Umbilical cord (tissue), 2 donors: ENCODE data around the gene MINDY4B. TPM values are rescaled to one million over a fixed set of nuclear protein-coding genes. Genes with fewer than 3 reads are reported as not detected.
"Not testable (repeated sequence)": the region's sequence is repeated elsewhere in the genome, so short reads cannot be mapped to it uniquely, and the experiment has no call there.

Source experiments
- DNase-seq: peaks from one replicate; pipeline ENCODE4 v3.0.0-alpha.2; 2015; ENCODE audit warnings: low spot score
- total RNA-seq: library from RNA; depleted of rRNA; stranded (reverse); fragments of >200 nt; gene quantifications from one replicate; pipeline ENCODE4 v1.2.3, GENCODE V29; 2014; ENCODE audit warnings: low replicate concordance; ENCODE audit not compliant: insufficient read depth

The MINDY4B gene
- total RNA-seq, 1 donor from 2014 or later, result not detected

DNA sequence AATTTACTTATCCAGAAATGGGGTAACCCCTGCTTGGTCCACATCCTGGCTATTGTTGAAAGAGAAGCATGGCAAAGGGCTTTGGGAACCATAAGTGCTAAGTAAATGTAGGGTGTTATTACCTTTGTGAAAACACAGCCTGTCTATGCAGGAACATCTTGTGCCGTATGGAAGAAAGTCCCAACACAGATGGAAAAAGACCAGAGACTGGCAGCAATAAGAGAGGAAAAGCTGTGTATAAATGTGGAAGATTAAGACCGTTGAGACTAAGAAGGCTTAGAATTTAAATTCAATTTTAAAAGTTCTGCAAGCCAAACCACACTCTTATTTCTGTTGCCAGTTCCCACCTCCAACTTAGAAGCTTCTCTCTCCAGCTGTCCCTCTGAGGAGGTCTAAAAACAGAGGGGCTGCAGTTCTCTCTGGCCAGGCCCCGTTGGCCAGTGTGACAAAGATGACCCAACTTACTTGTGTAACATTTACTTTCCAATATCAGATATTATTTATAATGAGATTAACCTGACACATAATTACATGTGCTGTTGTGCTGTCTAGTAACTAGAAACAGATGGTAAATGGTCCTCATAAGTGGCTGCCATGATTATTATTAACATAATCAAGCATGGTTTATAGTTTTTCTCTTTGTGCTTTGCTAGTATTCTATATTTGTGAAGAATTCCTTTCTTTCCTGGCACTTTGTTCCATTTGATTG is 7.0 kb downstream of the MINDY4B start:
- DNase-seq, result no peak

DNA sequence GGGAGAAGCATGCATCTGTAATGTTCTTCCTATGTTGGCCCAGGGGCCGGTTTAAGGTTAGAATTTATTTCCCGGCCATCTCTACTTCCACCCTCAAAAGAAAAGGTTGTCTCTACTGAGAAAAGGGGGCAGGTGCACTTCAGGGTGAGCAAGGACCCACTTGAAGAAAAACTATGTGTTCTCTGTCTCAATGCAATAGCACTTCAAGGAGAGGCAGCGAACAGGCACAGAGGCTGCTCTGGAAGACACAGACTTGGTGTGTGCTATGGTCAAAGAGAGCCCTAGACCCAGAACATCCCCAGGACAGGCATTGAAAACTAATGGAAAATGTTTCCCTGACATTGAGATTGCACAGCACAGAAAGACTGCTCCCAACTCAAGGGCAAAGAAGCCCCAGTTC is 7.6 kb downstream of the MINDY4B start:
- no peak for DNase-seq

DNA sequence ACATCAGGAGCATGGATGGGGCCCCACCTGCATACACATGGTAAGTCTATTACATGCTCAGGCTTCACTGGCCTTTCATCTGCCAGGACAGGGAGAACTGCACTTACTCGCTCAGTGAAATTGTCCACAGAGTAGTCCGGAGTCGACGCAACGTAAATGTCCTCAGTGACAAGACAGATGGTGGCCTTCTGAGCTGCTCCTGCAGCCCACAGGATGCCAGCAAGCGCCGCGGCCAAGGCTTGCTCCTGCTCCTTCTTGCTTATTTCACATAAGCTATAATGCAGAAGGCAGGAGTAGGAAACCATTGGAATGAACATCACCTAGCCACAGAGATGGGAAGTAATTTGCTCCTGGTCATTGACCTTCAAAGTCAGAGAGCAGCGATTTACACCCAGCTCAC is 14.4 kb downstream of the MINDY4B start:
- no peak for DNase-seq

DNA sequence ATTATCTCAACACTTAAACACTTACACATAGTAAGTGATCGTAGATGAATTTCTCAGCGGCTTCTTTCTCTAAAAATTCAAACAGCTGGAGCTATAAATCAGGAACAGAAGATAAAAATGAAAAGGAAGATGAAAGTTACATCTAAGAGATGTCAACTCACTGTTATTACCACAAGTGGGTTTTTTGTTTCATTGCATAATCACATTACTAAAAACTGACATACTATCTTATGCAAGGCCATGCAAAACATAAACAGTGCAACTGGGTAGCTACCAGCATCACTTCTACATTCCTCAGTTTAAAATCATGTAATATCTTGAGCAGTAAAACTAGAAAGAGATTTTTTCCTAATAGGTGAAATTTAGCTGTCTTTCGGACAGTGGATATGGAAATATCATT is 14.9 kb downstream of the MINDY4B start:
- peak; percentile 52 for DNase-seq

DNA sequence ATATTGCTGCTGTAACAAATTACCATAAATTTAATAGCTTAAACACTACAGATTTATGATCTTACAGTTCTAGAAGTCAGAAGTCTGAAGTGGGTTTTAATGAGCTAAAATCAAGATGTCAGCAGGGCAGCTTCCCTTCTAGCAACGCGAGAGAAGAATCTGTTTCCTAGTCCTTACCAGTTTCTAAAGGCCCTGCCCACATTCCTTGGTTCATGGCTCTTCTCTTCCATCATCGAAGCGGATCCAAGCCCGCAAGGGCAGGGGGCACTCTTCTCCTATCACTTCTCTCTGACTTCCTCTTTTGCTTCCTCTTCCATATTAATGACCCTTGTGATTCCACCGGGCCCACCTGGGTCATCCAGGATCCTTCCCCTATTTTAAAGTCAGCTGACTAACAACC is 16.1 kb downstream of the MINDY4B start:
- DNase-seq, result no peak

DNA sequence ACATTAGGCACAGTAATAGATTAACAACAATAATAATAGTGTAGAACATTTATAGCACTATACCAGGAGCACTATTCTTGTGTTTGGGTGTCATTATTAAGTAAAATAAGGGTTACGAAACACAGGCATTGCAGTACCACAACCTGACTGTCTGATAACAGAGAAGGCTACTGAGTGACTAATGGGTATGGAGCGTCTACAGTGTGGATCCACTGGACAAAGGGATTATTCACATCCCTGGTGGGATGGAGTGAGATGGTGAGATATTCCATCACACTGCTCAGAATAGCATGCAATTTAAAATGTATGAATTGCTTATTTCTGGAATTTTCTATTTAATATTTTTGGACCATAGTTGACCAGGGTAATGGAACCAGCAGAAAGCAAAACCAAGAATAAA is 18.2 kb downstream of the MINDY4B start:
- no peak for DNase-seq

DNA sequence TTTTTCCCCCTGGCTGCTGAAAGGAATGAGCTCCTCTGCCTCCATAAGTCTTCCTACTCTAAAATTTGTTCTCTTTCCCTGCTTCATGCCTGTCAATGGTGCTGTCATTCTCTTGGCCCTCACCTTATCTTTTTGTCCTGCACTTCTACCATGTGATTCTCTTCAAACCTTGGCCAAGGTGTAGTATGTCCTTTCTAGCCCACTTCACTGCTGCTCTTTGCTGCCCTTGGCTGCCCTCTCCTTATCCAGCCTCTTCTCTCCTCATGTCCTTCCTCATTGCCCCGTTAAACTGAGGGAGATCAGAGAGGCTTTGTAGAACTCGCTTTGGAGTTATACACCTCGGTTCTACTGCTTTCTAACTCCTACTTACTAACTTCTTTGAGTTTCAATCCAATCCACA is 19.7 kb downstream of the MINDY4B start:
- no peak for DNase-seq

DNA sequence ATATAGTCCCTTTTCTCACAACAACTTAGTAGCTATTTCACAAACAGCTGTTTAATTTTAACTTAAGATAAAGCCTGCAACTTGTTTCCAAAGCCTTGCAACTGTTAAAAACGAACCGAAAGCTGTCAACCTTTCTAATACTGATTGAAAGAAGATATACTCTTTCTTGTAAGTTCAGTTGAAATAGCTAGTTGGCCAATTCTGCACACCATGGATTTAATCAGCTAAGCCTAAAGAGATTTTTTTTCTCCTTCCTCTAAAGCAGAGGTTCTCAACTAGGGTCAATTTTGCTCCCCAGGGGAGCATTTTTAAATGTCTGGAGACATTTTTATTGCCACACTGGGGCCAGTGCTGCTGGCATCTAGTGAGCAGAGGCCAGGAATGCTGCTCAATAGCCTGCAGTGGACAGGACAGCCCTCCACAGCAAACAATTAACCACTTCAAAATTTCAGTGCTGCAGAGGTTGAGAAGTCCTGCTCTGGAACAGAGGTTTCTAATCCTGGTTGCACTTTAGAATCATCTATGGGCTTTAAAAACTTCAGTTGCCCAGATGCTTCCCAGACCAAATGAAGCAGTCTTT is 26.2 kb downstream of the MINDY4B start:
- DNase-seq, result peak; percentile 47

DNA sequence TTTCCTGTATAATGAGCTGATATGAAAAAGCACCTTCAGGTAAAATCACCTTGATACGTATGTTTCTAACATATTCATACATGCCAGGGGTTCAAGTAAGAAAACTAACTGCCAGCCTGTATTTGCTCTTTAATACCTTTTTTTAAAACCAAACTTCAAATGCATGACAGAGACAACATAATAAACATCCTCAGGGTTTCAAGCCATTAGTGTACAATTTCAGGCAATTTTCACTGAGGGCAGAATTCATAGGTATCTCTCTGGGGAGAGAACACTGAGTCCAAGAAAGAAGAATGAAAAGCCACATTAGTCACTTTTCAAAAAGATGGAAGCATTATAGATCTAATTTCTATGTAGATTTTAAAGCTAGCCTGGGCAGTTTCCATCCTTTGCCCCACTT is 26.9 kb downstream of the MINDY4B start:
- DNase-seq, result no peak

DNA sequence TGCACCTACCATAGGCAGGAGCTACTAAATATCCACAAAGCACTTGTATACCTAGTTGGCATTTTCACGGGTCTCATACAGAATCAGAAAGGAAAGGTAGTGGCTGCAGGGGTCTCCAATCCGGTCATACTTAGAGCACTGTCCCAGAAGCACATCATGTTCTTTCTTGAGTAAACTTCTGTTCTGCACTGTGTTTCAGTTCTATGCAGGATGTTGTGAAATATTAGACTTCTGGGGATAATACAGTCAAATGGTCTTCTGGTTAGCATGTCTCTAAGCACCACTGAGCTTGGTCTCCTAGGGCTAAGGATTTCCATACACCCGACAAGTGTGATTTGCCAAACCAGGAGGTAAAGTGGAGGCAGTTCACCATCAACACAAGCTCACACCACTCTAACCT is 27.9 kb downstream of the MINDY4B start:
- no peak for DNase-seq

DNA sequence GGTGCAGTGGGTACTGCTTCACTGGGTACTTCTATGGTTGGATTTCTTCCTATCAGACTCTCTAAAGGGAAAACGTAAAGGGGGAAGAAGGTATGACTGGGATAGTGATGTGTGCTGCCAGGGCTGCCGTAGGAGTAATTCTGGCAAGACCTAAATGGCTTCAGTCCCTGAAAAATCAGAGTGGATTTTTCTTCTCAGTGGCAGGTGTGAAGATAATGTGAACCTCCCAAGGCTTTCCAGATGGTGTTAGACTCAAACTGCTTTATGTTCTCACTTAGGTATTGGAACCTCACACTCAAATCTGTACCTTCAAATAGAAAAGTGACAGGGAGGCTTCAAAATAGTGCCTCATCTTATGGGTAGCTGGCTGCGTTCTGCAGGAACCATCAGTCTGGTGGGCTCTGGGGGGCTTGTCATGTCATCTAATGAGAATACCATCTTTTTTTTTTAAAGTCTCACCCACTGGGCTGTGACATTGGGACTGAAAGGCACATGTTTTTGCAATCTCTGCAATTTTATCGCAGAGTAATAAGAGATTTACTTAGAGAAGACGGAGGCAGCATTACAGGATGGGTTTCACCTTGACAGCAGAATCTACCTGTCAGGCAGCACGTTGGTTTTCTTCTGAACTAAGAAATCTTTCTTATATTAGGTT is 28.5 kb downstream of the MINDY4B start:
- DNase-seq, result no peak

DNA sequence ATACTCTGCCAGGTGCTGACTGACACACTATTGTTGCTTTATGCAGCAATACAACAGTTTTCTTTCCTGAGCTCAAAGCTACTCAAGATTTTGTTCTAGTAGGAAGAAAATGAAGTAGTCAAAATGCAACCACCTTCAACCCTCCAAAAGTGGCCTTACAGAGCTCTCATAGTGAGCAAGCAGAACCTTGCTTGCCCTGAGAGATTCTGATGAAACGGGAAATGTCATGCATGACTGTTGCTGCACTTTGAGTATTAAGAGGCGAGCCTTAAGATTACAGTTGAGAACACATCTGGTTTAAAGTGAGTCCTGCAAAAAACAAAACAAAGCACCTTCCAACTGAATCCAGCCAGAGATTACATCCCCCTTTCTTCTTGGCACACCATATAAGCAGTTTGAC is 29.7 kb downstream of the MINDY4B start:
- peak; percentile 60 for DNase-seq

DNA sequence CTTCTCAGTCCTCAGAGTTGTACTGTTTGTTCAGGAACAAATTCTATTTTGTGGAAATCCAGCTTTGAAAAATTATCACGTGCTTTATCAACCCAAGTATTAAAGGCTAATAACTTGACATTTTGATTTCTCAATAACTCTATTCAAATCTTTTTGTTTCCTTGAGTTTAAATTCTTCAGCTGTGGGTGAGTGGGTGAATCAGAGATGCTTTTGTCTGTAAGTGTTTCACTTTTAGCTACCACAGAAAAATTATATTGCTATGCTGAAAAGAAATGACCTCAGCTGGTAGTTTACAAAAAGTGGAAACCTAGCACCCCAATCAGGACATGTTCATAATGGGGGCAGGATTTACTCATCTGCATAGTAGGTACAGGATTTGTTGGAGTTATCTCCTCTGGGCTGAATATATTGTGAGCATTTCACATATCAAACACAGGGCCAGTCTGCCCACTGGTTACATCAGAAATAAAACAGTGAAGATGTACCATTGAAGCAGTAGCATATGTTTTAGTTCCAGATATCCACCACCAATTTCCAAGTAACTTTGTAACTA is 30.5 kb downstream of the MINDY4B start:
- DNase-seq, result no peak

DNA sequence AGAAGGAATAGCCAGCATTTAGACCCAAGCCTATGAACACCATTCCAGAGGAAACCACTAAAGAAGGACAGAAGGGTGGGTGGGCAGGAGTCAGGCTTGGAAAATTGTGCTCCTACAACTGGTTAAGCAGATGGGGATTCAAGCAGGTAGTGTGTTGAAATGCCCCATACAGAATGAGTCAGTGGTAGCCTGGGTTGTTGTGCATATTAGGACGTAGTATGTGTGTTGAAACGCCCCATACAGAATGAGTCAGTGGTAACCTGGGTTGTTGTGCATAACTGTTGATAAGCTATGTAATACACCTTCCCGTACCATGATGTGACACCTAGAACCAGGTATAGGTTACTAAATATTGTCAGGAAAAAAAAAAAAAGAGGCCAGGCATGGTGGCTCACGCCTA is 34.0 kb downstream of the MINDY4B start:
- no peak for DNase-seq

DNA sequence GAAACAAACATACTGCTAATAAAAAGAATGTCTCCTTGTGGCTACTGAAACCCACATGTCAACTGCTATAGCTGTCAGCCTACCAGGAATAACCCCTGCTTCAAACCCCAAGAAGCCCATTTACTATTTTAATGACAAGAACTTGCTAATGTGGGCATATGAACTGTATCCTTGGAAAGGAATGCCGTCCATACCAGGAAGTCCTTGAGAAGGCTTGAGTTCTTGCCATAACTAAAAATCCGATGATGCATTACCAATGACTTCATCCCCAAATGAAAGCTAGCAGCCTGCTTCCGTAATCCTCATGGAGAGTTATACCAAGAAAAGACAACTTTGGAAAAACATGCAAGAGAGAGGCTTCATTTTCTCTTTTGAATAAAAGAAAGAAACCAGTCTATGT is 34.8 kb downstream of the MINDY4B start:
- DNase-seq, result peak; percentile 86

DNA sequence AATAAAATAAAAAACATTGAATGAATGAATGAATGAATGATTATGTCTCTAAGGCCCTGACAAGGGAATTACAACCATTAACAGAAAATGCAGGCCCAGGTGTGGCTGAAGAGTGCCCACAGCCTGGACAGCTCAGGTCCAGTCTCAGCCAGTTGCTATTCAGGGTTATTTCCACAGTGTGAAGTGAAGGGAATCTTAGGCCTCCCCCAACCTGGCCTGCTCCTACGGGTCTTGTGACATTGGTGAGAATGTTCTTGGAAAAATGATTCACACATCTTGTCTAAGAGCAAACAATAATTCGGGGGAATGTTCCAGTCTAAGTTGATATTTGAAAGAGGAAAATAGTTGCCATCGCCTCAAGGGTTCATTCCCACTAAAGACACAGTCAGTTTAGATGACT is 37.0 kb downstream of the MINDY4B start:
- no peak for DNase-seq

DNA sequence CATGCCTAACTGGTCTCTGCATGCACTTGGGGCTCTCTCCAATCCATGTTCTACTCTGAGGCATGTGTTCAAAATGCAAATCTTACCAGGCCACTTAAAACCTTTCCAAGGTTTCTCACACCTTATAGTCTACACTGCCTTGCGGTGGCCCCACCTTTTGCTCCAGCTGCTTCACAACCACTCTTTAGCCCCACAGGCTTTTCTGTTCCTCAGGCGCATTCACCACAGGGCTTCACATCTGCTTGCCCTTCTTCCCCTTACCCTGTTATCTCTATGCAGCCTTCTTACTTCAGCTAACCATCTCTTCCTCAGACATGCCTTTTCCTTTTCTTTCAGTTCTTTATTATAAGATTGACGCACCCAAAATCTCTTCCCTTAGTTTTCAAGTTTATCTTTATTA is 37.8 kb downstream of the MINDY4B start:
- no peak for DNase-seq

DNA sequence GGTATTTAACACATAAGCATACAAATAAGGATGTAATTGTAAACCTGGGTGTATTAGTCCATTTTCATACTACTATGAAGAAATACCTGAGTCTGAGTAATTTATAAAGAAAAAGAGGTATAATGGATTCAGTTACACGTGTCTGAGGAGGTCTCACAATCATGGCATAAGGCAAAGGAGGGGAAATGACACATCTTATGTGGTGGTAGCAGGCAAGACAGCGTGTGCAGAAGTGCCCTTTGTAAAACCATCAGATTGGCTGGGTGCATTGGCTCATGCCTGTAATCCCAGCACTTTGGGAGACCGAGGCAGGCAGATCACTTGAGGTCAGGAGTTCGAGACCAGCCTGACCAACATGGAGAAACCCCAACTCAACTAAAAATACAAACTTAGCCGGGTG is 41.3 kb downstream of the MINDY4B start:
- not testable (repeated sequence) for DNase-seq

DNA sequence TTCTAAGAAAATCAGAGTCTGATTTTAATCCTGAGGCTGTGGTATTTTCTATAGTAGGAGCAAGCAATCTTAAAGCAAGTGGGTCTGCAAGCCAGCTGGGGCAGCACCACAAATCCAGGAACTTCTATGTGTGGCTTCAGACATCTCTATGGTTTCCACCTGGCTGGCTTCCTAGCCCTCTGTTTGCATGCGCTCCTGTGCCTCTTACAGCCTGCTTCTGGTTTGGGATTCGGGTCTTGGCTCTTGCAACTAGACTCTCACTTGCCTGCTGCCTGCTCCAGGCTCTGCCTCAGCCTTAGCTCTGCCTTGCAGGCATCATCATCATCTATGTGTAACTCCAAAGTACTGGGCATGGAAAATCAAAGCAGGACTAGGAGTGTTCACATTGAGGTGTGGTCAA is 43.4 kb downstream of the MINDY4B start:
- no peak for DNase-seq

DNA sequence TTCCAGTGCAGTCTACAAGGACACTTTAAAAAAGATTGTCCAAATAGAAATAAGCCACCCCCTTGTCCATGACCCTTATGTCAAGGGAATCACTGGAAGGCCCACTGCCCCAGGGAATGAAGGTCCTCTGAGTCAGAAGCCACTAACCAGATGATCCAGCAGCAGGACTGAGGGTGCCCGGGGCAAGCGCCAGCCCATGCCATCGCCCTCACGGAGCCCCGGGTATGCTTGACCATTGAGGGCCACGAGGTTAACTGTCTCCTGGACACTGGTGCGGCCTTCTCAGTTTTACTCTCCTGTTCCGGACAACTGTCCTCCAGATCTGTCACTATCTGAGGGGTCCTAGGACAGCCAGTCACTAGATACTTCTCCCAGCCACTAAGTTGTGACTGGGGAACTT is 47.3 kb downstream of the MINDY4B start:
- DNase-seq, result not testable (repeated sequence)

DNA sequence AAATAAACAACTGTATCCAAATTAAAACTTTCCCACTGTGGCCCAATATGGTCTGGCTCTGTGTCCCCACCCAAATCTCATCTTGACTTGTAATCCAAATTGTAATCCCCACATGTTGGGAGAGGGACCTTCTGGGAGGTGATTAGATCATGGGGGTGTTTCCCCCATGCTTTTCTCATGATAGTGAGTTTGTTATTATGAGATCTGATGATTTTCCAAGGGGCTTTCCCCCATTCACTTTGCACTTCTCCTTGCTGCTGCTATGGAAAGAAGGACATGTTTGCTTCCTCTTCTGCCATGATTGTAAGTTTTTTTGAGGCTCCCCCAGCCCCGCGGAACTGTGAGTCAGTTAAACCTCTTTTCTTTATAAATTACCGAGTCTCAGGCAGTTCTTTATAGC is 55.0 kb downstream of the MINDY4B start:
- DNase-seq, result no peak

DNA sequence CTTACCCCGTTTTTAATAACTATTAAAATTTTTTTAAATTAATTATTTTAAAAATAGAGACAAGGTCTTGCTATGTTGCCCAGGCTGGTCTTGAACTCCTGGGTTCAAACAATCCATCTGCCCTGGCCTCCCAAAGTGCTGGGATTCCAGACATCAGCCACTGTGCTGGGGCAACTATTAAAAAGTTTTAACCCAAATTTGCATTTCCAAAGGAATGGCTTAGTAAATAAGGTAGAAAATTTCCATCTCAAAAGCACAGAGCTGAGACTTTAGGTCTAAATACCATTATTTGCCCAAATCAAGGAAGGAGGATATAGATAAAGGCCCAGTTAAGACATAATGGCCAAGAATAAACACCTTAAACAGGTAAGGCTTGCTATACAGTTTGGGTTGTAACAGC is 56.4 kb downstream of the MINDY4B start:
- DNase-seq, result no peak

DNA sequence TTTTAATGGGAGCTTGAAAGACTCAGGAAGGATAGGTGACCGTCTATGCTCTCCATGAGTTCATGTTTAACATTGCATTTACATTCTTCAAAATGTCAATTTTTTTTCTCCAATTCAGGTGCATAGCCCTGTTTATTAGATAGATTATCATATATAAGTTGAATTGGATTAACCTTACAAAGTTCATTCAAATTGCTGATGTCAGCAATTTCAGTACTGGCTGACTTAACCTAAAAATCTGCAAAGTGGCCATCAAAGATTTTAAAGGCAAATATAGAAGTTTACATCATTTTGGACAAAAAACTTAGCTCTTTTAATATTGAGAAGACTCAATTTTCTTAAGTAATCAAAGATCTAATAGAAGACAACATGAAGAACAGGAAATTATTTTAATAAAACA is 57.8 kb downstream of the MINDY4B start:
- DNase-seq, result no peak
